ENCODE data around the gene CEP20.
"Not testable (repeated sequence)": the region's sequence is repeated elsewhere in the genome, so short reads cannot be mapped to it uniquely, and the experiment has no call there.

CEP20 gene

DNA sequence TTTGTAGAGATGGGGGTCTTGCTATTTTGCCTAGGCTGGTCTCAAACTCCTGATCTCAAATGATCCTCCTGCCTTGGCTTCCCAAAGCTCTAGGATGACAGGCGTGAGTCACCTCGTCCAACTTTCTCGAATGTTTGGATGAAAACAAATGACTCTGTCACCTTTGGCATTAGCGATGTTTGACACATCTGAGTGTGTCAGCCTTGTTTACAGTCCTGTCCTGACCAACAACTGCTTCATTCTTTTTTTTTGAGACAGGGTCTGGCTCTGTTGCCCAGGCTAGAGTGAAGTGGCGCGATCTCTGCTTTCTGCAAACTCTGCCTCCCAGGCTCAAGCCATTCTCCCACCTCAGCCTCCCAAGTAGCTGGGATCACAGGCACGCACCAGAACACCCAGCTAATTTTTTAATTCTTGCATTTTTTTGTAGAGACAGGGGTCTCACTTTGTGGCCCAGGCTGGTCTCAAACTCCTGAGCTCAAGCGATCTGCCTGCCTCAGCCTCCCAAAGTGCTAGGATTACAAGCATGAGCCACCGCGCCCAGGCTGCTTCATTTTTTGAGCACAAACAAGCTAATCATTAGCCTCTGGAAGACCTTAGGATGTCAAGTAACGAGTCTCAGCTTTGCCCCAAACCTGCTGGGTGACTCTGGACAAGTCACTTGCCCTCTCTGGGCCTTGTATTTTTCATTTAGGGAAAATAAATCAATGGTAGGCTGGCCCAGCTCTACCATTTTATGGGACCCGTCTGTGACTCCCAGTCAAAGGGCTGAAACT lies 39.0 kb downstream of the CEP20 start:
- H3K27ac ChIP-seq, result no peak overlapping the region
- TF ChIP-seq, protein P1, sequence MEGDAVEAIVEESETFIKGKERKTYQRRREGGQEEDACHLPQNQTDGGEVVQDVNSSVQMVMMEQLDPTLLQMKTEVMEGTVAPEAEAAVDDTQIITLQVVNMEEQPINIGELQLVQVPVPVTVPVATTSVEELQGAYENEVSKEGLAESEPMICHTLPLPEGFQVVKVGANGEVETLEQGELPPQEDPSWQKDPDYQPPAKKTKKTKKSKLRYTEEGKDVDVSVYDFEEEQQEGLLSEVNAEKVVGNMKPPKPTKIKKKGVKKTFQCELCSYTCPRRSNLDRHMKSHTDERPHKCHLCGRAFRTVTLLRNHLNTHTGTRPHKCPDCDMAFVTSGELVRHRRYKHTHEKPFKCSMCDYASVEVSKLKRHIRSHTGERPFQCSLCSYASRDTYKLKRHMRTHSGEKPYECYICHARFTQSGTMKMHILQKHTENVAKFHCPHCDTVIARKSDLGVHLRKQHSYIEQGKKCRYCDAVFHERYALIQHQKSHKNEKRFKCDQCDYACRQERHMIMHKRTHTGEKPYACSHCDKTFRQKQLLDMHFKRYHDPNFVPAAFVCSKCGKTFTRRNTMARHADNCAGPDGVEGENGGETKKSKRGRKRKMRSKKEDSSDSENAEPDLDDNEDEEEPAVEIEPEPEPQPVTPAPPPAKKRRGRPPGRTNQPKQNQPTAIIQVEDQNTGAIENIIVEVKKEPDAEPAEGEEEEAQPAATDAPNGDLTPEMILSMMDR (conservative IDR thresholded peaks at IDR 0.05), result no peak

DNA sequence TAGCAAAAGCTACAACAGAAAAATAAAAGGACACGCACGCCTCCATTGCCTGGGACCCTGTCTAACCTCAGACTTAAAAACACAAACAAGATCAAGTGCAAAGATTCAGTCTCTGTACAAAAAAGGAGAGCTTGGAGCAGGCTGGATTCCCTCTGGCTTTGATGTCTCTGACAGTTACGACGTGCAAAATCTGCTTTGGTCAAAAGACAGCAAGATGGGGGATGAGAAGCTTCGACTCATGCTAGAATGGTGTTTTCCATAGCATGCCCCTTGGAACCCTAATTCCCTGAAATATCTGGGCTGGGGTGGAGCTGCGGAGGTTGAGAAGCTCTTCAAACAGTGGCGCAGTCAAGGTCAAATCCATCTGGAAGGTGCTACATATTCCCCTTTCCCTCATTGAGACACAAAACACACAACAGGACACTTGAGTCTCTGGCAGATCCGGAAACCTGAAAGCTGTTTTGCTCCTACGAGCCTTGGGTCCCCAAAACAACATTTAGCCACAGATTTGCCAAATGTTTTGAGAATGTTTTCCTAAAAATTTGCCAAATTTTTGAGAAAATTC lies 40.7 kb downstream of the CEP20 start:
- TF ChIP-seq, protein P1 (conservative IDR thresholded peaks at IDR 0.05), result no peak
- H3K27ac ChIP-seq, result no peak overlapping the region

DNA sequence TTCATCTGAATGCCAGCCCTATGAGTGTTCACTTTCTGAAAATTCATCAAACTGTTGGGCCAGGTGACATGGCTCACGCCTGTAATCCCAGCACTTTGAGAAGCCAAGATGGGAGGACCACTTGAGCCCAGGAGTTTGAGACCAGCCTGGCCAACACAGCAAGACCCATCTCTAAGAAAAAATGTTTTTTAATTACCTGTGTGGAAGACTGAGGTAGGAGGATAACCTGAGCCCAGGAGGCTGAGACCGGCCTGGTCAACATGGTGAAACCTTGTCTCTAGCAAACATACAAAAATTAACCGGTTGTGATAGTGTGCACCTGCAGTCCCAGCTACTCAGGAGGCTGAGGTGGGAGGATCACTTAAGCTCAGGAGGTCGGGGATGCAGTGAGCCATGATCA lies 41.9 kb downstream of the CEP20 start:
- no peak overlapping the region for H3K27ac ChIP-seq
- TF ChIP-seq, protein P1 (conservative IDR thresholded peaks at IDR 0.05), result no peak

DNA sequence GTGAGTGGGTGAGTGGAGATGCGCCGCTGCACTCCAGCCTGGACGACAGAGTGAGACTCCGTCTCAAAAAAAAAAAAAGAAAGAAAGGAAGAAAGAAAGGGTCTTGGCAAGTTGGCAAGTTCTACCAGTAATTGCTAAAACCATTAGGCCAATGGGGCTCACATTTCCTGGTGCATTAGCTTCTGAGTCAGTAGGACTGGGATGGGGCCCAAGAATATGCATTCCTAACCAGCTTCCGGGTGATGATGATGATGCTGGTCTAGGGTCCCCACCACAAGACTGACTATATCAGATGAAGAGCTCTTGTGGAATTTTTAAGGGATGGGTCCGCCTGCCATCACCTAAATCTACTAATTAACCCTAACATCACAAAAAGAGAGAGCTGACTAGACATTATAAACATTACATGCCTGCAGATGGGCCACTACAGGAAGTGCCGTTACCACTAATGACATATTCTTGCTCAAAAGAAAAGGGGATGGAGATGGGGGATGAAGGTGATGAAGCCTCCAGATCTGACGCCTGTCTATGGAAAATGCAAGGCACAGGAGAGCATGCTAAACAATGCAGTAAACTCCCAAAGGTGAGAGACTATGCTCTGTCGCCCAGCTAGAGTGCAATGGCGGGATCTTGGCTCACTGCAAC lies 44.6 kb downstream of the CEP20 start:
- H3K27ac ChIP-seq, result no peak overlapping the region
- TF ChIP-seq, protein P1 (conservative IDR thresholded peaks at IDR 0.05), result no peak

DNA sequence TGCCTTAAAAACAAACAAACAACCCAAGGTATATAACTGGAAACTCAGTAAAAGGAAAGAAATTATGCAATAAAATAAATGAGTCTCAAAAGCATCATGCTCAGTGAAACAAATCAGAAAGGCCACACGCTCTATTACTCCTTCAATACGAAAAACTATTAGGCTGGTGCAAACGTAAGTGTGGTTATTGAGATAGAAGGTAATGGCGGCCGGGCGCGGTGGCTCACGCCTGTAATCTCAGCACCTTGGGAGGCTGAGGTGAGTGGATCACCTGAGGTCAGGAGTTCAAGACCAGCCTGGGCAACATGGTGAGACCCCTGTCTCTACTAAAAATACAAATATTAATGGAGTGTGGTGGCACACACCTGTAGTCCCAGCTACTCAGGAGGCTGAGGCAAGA lies 49.2 kb downstream of the CEP20 start:
- H3K27ac ChIP-seq, result not testable (repeated sequence)

DNA sequence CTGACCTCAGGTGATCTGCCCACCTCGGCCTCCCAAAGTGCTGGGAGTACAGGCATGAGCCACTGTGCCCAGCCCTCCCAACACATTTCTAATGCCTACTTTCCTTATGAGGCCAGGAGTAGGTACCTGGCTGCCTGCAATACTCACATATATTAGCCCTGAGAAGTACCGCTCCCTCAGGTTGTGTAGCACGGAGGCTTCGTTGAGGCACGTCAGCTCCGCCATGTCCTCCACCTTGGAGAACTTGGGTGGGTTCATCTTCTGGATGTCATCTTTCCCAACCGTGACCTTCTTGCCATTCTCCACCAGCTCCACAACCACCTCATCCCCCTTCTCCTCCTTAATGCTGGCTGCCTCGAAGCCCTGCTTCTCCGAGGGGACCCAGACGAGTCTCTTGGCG lies 50.6 kb downstream of the CEP20 start:
- H3K27ac ChIP-seq, result no peak overlapping the region
- TF ChIP-seq, protein P1 (conservative IDR thresholded peaks at IDR 0.05), result no peak

DNA sequence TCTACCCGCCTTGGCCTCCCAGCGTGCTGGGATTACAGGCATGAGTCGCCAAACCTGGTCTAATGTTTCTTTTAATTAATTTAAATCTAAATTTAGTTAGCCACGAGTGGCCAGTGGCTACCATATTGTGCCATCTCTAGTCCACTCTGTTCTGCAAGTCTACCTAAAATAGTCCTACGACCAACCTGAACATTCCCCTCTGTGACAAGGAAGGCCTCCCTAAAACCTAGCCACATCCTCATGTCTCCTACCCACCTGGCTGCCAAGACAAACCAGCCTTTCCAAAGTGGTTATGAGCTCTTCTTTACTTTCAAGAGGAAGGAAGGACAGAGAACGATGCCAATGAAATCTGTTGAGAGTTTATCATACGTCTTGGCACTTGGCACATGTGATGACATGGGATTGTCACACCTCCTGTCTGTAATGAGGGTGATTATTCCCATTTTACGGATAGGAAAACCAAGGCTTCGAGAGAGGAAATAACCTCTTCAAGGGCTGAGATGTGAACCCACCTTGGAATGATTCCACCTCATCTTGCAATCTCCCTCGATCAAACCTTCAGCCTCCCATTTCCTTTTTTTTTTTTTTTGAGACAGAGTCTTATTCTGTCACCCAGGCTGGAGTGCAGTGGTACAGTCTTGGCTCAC lies 51.3 kb downstream of the CEP20 start:
- TF ChIP-seq, protein P1 (conservative IDR thresholded peaks at IDR 0.05), result no peak
- H3K27ac ChIP-seq, result no peak overlapping the region

Measured in VCaP (cell line).